Rectal smooth muscle tissue (tissue), 1 donor: ENCODE measurements around the gene GNG2.

ENCODE experiments used
- H3K27ac ChIP-seq: one replicate; pipeline ENCODE4 v1.7.0; 2013; ENCODE audit warnings: low read depth, low read length, inconsistent platforms
- H3K27me3 ChIP-seq: one replicate; pipeline ENCODE4 v1.7.0; 2013; ENCODE audit warnings: low read length; ENCODE audit not compliant: control insufficient read depth, insufficient read depth
- H3K36me3 ChIP-seq: one replicate; pipeline ENCODE4 v1.7.0; 2013; ENCODE audit warnings: low read length; ENCODE audit not compliant: control insufficient read depth, insufficient read depth
- H3K4me1 ChIP-seq: one replicate; pipeline ENCODE4 v1.7.0; 2013; ENCODE audit warnings: low read length; ENCODE audit not compliant: control insufficient read depth, insufficient read depth
- H3K4me3 ChIP-seq: one replicate; pipeline ENCODE4 v1.7.0; 2013; ENCODE audit warnings: low read length
- H3K9ac ChIP-seq: one replicate; pipeline ENCODE4 v1.7.0; 2013; ENCODE audit warnings: low read length

The GNG2 gene

DNA sequence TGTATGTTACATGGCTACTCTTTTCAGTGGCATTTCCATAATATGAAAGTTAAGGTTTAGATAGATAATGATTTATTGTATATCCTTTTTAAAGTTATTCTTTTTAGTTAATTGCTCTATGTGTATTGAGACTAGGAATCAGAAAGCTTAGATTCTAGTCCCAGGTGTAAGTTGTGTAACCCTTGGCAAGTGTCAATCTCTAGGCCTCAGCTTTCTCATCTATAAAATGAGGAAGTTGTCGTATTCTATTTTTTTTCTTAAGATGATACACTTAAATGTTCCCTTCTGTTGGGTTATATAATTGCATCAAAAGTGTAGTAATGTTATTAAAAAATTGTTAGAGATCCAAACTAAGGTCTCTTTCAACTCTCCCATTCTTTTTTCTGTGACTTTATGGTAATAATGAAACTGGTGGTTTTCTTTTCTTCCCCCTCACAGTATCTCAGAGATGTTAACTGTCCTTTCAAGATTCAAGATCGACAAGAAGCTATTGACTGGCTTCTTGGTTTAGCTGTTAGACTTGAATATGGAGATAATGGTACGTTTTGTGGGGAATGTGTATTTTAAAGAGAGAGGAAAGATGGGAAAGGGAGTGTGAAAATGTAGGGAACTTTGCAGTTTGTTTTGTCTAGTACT is 133.0 kb downstream of the GNG2 start:
- Histone ChIP-seq H3K9ac (no peak overlapping the region), H3K4me3 (no peak overlapping the region), H3K27me3 (no peaks in the 10 kb centered on the region), H3K27ac (no peak overlapping the region), H3K4me1 (peaks cover 7% of the 10 kb centered on the region), H3K36me3 (peaks cover 11% of the 10 kb centered on the region)

DNA sequence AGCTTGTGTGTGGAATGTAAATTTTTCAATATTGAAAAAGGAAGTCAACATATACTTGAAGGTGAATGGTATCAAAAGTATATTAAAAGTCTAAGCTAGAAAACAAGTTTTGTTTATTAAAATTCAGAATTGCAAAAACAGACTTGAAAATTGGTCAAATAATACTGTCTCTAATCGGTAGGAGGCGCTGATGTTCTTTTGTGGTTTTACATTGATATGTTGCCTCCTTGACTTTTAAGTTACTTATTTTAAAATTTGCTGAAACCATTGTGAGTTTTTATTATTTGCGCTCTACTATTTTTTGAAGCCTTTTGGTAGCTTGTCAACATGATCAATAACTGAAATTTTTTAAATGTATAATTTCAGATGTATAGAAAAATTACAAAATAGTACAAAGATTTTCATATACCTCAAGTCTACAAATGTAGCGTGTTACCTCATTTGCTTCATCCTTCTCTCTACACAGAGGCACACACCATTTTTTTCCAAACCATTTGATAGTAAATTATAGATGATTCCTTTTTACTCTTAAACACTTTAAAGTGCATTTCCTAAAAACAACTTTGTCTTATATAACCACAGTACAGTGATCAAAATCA is 135.8 kb downstream of the GNG2 start:
- Histone ChIP-seq H3K27ac (no peak overlapping the region), H3K4me1 (peaks cover 4% of the 10 kb centered on the region), H3K36me3 (peaks cover 14% of the 10 kb centered on the region), H3K4me3 (no peak overlapping the region), H3K9ac (no peak overlapping the region), H3K27me3 (no peaks in the 10 kb centered on the region)

DNA sequence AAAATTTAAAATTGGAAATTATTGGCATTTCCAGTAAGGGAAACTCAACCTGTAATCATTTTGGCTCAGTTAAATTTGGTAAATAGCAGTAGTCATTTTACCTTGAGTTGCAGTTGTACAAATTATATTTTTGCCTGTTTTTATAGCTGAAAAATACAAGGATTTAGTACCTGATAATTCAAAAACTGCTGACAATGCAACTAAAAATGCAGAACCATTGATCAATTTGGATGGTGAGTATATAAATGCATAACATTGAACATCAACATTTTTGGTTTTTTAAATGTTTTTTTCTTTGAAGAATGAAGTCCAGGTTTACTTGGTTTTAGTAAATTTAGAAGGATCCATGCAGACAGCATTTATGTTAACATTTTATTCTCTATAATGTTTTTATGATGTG is 137.9 kb downstream of the GNG2 start:
- Histone ChIP-seq H3K36me3 (peaks cover 24% of the 10 kb centered on the region), H3K27ac (no peak overlapping the region), H3K9ac (no peak overlapping the region), H3K4me3 (no peak overlapping the region), H3K4me1 (peaks cover 15% of the 10 kb centered on the region), H3K27me3 (no peaks in the 10 kb centered on the region)

DNA sequence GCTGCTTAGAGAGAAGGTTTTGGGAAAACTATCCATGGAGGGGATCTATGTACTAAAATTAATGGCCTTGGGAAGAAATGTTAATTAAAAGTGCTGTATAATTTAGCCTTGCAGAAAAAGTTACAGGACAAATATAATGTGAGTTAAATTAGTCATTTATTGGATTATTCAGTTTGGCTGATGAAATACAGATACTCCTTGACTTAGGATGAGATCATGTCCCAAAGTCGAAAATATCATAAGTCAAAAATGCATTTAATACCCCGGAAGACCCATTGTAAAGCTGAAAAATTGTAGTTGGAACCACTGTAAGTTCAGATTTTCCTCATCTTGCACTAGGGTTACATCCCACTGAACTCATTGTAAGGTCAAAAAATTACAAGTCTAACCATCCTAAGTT is 138.7 kb downstream of the GNG2 start:
- H3K4me3 ChIP-seq, result no peak overlapping the region
- no peak overlapping the region for H3K9ac ChIP-seq
- no peak overlapping the region for H3K27ac ChIP-seq
- peaks cover 21% of the 10 kb centered on the region for H3K4me1 ChIP-seq
- H3K27me3 ChIP-seq, result no peaks in the 10 kb centered on the region
- H3K36me3 ChIP-seq, result peaks cover 24% of the 10 kb centered on the region

DNA sequence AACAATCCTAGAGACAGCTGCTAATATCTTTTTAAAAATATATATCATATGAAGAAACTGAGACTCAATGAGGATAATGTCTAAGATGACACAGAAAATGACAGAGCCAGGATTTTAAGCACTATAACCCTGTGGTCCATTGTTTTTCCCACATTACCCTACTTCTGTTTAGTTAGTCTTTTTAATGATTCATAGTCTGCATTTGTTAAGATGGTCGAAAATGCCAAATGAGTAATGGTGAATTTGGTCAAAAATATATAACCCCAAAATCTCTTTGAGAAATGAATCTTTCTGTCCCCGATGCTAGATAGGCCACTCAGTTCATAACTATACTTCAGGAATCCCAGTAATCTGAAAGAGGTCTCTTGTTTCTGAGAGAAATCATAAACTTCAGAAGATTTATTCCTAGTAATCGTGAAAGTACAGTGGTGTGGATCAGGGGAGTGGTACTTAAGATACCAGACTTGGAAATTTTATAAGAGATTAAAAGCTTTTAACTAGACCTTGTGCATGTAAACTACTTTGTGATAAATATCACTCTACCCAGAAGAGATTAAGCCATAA is 139.7 kb downstream of the GNG2 start:
- Histone ChIP-seq H3K27me3 (no peaks in the 10 kb centered on the region), H3K27ac (no peak overlapping the region), H3K4me3 (no peak overlapping the region), H3K4me1 (peaks cover 21% of the 10 kb centered on the region), H3K9ac (no peak overlapping the region), H3K36me3 (peaks cover 20% of the 10 kb centered on the region)

DNA sequence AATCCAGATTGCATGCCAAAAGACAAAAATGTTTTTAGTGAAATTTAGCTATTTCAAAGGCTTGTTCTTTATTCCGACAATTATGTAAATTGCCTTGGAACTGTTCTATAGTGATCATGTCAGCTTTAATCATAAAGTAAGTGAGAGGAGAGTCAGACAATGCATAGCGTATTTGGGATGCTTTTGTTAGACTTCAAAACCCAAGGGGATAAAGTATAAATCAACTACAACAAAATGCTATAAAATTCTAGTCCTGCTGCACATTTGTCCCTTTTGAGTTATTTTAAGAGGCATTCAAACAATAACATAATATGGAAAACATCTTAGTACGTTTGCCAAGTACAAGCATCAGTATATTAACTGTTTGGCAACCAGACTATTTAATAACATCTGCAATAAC is 140.3 kb downstream of the GNG2 start:
- no peak overlapping the region for H3K9ac ChIP-seq
- H3K4me1 ChIP-seq, result peaks cover 21% of the 10 kb centered on the region
- H3K36me3 ChIP-seq, result peaks cover 23% of the 10 kb centered on the region
- H3K4me3 ChIP-seq, result no peak overlapping the region
- H3K27ac ChIP-seq, result no peak overlapping the region
- H3K27me3 ChIP-seq, result no peaks in the 10 kb centered on the region

DNA sequence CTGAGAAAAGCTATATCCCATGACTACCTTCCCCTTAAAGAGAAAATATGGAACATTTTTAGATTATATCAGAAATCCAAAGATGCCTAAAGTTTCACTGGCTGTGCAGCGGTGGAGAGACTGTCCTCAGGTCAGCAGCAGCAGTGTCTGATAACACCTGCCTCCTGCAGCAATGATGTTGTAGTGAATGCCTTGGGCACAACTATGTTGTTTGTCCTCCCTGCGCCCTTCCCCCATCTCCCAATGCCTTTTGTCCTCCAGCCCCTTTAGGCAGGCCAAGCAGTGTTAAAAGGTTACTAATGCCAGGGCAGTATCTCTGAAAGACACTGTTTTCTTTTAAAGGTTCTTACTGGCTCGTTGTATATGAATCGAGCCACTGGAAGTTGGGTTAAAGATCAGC is 142.1 kb downstream of the GNG2 start:
- no peaks in the 10 kb centered on the region for H3K27me3 ChIP-seq
- no peak overlapping the region for H3K9ac ChIP-seq
- peaks cover 26% of the 10 kb centered on the region for H3K36me3 ChIP-seq
- H3K4me3 ChIP-seq, result no peak overlapping the region
- peaks cover 21% of the 10 kb centered on the region for H3K4me1 ChIP-seq
- H3K27ac ChIP-seq, result peak overlapping the region; percentile 82

DNA sequence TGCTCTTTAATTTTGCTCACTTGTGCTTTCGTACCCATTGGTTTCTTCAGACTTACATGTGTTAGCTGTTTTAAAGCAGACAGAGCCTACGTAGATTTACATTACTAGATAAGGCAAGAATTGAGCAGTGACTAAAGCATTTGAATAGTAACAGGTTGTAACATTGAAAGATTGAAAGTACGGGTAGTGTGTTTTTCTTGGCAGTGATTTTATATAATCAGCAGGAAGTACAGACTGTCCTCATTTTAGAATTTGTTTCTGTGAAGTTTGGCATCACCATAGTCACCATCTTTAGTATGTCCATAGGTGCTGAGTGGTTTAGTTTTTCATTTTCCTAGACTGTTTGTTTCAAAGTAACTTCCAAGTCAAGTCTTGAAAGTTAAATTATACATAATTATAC is 142.9 kb downstream of the GNG2 start:
- peaks cover 34% of the 10 kb centered on the region for H3K36me3 ChIP-seq
- H3K4me3 ChIP-seq, result no peak overlapping the region
- H3K27ac ChIP-seq, result peak overlapping the region; percentile 82
- H3K9ac ChIP-seq, result no peak overlapping the region
- H3K27me3 ChIP-seq, result no peaks in the 10 kb centered on the region
- H3K4me1 ChIP-seq, result peaks cover 21% of the 10 kb centered on the region

DNA sequence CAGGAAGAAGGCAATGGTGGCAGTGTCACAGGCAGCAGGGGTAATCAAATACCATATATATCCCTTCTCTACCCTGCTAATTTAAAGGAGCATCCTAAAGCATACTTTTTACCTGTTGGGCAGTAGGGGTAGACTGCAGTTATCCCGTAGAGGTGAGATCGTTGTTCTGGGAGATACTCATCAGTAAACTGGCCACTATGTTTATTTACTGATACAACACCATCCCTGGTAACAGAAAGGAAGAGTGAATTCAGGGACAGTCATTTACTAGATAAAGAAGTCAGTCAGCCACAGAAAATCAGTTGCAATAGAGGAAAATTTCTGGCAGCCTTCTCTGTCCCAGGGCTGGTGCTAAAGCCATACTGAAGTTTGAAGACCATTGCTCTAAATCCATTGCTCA is 145.2 kb downstream of the GNG2 start:
- Histone ChIP-seq H3K9ac (no peak overlapping the region), H3K27ac (no peak overlapping the region), H3K4me1 (peaks cover 20% of the 10 kb centered on the region), H3K4me3 (no peak overlapping the region), H3K27me3 (no peaks in the 10 kb centered on the region), H3K36me3 (peaks cover 35% of the 10 kb centered on the region)

DNA sequence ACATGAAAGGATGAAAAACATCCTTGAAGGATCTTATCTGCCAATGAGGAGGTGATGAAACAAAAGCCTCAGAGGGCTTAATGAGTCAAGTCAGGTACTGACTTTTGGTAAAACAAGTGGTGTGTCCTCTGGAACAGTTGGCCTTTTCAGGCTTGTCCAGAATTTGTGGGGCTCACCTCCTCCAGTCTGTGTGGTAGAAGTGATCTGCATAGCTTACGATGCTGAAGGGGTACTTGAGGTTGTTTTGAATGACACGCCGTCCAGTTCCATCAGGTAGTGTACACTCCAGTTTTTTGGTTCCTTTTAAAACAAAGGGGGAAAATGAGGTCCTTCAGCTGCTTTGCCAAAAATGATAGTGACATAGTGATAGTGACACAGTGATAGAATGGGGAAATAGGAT is 145.9 kb downstream of the GNG2 start:
- H3K4me1 ChIP-seq, result peaks cover 17% of the 10 kb centered on the region
- no peak overlapping the region for H3K4me3 ChIP-seq
- H3K27me3 ChIP-seq, result no peaks in the 10 kb centered on the region
- H3K9ac ChIP-seq, result no peak overlapping the region
- no peak overlapping the region for H3K27ac ChIP-seq
- peaks cover 33% of the 10 kb centered on the region for H3K36me3 ChIP-seq

DNA sequence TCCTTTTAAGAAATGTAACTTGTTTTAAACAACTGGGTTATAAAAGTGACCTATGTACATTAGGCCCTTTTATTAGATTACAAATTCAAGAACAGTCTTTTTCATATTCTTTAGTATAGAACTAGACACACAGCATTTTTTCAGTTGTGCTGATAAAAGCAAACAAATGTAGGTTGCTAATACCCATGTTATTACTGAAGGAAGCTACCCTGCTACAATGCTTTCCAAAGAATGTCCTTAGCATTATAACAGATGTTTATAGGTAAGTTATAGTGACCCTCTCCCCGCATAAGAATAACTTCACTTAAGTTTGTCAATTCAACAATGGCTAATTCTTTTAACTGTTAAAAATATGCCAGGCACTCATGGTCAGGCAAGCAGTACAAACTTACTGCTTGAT is 146.8 kb downstream of the GNG2 start:
- no peak overlapping the region for H3K9ac ChIP-seq
- H3K4me3 ChIP-seq, result no peak overlapping the region
- peaks cover 17% of the 10 kb centered on the region for H3K4me1 ChIP-seq
- H3K27ac ChIP-seq, result no peak overlapping the region
- H3K27me3 ChIP-seq, result no peaks in the 10 kb centered on the region
- H3K36me3 ChIP-seq, result peaks cover 33% of the 10 kb centered on the region

DNA sequence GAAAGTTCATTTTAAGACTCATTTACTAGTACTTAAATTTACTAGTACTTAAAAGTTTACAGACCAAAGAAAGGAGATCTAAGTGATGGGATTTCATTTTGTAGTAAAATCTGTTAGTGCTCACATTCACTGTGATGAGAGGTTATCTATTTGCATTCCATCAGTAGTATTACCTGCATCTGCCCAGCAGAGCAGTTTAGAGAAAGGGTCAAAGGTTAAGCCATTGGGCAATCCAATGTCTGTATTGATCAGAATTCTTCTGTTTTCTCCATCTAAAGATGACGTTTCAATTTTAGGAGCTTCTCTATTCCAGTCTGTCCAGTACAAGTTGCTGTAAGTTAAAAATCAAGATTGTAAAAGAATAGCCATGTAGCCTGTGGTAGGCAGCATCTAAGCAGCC is 147.2 kb downstream of the GNG2 start:
- H3K27me3 ChIP-seq, result no peaks in the 10 kb centered on the region
- H3K36me3 ChIP-seq, result peaks cover 29% of the 10 kb centered on the region
- peaks cover 12% of the 10 kb centered on the region for H3K4me1 ChIP-seq
- H3K9ac ChIP-seq, result no peak overlapping the region
- no peak overlapping the region for H3K27ac ChIP-seq
- no peak overlapping the region for H3K4me3 ChIP-seq

DNA sequence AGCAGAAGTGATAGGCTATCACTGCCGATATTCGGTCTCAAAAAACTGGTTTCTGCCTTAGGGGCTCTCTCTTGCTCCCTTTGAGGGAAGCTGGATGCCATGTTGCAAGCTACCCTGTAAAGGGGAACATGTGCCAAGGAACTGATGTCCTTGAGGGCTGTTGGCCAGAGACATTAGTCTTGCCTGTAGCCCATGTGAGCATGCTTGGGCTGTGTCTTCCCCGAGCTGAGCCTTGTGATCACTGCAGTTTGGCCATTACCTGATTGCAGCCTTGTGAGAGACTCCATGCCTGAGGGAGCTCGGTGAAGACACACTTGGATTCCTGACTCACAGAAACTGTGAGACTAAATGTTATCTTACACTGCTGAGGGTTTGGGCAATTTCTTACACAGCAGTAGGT is 147.7 kb downstream of the GNG2 start:
- Histone ChIP-seq H3K36me3 (peaks cover 29% of the 10 kb centered on the region), H3K4me3 (no peak overlapping the region), H3K27me3 (no peaks in the 10 kb centered on the region), H3K4me1 (peaks cover 8% of the 10 kb centered on the region), H3K27ac (no peak overlapping the region), H3K9ac (no peak overlapping the region)
